ENCODE data around the gene KRT26. TPM values are rescaled to one million over a fixed set of nuclear protein-coding genes. Genes with fewer than 3 reads are reported as not detected.

KRT26 gene
- total RNA-seq, 3 donors from 2014 or later: not detected

DNA sequence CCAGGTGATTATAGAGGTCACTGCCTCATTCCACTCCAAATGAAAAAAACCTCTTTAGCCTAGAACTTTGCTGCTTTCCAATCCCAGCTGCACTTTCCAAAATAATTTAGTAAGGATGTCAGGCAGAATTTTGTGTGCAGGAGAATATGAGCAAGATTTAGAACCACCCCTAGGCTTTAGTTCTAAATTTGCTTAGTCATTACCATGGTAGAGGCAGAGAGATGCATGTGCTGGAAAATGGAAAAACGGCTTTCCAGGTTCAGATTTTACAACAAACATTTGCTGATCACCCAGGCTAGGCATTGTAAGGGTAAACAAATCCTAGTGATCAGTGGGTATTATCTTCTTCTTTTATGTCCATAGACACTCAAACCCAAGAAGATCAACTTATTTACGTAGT lies 6.3 kb downstream of the KRT26 start:
- H3K4me1 ChIP-seq (ENCODE audit: low read depth): no peaks in the 10 kb centered on the region
- H3K9me3 ChIP-seq: peaks cover 12% of the 10 kb centered on the region
- TF ChIP-seq, protein P1, sequence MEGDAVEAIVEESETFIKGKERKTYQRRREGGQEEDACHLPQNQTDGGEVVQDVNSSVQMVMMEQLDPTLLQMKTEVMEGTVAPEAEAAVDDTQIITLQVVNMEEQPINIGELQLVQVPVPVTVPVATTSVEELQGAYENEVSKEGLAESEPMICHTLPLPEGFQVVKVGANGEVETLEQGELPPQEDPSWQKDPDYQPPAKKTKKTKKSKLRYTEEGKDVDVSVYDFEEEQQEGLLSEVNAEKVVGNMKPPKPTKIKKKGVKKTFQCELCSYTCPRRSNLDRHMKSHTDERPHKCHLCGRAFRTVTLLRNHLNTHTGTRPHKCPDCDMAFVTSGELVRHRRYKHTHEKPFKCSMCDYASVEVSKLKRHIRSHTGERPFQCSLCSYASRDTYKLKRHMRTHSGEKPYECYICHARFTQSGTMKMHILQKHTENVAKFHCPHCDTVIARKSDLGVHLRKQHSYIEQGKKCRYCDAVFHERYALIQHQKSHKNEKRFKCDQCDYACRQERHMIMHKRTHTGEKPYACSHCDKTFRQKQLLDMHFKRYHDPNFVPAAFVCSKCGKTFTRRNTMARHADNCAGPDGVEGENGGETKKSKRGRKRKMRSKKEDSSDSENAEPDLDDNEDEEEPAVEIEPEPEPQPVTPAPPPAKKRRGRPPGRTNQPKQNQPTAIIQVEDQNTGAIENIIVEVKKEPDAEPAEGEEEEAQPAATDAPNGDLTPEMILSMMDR (IDR thresholded peaks at IDR 0.05): no peak
- H3K36me3 ChIP-seq (ENCODE audit: low read depth): no peaks in the 10 kb centered on the region
- no peak overlapping the region for H3K4me3 ChIP-seq
- intact Hi-C loops (cut with DNase I, micrococcal nuclease): no loop called here
- no peak for ATAC-seq
- DNase-seq: no peak

- DNase-seq (no peak), ATAC-seq (no peak)
- Histone ChIP-seq H3K9me3 (peaks cover 23% of the 10 kb centered on the region), H3K4me1 (ENCODE audit: low read depth) (no peaks in the 10 kb centered on the region), H3K4me3 (no peak overlapping the region), H3K36me3 (ENCODE audit: low read depth) (no peaks in the 10 kb centered on the region)
- TF ChIP-seq, protein P1 (IDR thresholded peaks at IDR 0.05): no peak
- intact Hi-C loops (cut with DNase I, micrococcal nuclease): no loop called here
Observed at GRCh38 chr17:40763752-40764151, 8.2 kb downstream of the KRT26 start.

- ATAC-seq: no peak
- H3K9me3 ChIP-seq: peaks cover 23% of the 10 kb centered on the region
- intact Hi-C loops (cut with DNase I, micrococcal nuclease): no loop called here
- no peak for DNase-seq
- H3K4me3 ChIP-seq: no peak overlapping the region
- H3K4me1 ChIP-seq (ENCODE audit: low read depth): no peaks in the 10 kb centered on the region
- no peaks in the 10 kb centered on the region for H3K36me3 ChIP-seq (ENCODE audit: low read depth)
- TF ChIP-seq, protein P1 (IDR thresholded peaks at IDR 0.05): no peak
Observed at GRCh38 chr17:40760105-40761016, 11.6 kb downstream of the KRT26 start.

- peaks cover 6% of the 10 kb centered on the region for H3K9me3 ChIP-seq
- intact Hi-C loops (cut with DNase I, micrococcal nuclease): no loop called here
- TF ChIP-seq, protein P1 (IDR thresholded peaks at IDR 0.05): no peak
- H3K4me3 ChIP-seq: no peak within 1 kb of the TSS
- ATAC-seq (no peak), DNase-seq (no peak)
- no peaks in the 10 kb centered on the region for H3K4me1 ChIP-seq (ENCODE audit: low read depth)
- H3K36me3 ChIP-seq (ENCODE audit: low read depth): no peaks in the 10 kb centered on the region
Observed at GRCh38 chr17:40755231-40755630, 16.8 kb downstream of the KRT26 start, which contains the start of gene KRT25. Gene KRT25 (minus strand): TSS chr17:40755331. CDS start chr17:40755271, 60 bp downstream.

- no peaks in the 10 kb centered on the region for H3K4me1 ChIP-seq (ENCODE audit: low read depth)
- no peak overlapping the region for H3K4me3 ChIP-seq
- no peaks in the 10 kb centered on the region for H3K9me3 ChIP-seq
- ATAC-seq (no peak), DNase-seq (no peak)
- no peaks in the 10 kb centered on the region for H3K36me3 ChIP-seq (ENCODE audit: low read depth)
- intact Hi-C loops (cut with DNase I, micrococcal nuclease): no loop called here
- TF ChIP-seq, protein P1 (IDR thresholded peaks at IDR 0.05): no peak
Observed at GRCh38 chr17:40753804-40754203, 18.2 kb downstream of the KRT26 start.

All from mucosa of descending colon (tissue), 3 donors.